Upper lobe of left lung (tissue), 4 donors: Measurements from ENCODE around the gene CTRL.

ENCODE experiments used
- POLR2A ChIP-seq, 4 donors: fragments of 450-650 bp; IDR thresholded peaks; one replicate each; pipeline ENCODE4 v1.5.1; 2016 to 2017; ENCODE audit warnings: antibody characterized with exemption in 4 of 4, mild to moderate bottlenecking in 2 of 4
- POLR2AphosphoS5 ChIP-seq, 2 donors: sonication (generic); formaldehyde crosslinking; IDR thresholded peaks; one replicate each; pipeline ENCODE4 v1.5.1; 2017; ENCODE audit warnings: antibody characterized with exemption in 2 of 2
- TF ChIP-seq, protein P1 (sequence below), 6 experiments: fragments of 450-650 bp in 4 of 6; fragments of 200-600 bp in 2 of 6; sonication (generic) in 2 of 6; IDR thresholded peaks; one replicate each; pipeline ENCODE4 v1.5.1; 2016 to 2019; ENCODE audit warnings: antibody characterized with exemption in 6 of 6

DNA sequence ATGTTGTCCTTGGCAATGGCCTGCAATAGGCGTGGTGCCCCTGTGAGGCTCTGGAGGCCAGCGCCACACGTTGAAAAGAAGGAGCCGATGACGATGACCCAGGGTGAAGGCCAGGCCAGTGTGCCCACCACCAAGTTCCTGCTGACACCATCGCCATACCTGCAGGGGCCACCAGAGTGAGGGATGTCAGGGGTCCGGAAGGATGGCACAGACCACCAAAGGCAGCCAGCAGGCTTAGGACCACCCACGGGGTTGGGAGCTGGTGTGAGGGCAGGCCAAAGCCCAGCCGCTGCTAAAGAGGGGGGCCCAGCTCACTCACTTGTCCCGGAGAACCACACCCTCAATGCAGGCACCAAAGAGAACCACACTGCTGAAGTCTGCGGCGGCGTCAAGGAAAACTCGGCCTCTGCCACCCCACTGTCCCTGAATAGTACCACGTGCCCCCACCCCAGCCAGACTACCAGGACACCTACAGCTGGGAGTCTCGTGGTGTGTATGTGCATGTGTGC is 18.7 kb upstream of the CTRL start:
- TF ChIP-seq, protein P1, sequence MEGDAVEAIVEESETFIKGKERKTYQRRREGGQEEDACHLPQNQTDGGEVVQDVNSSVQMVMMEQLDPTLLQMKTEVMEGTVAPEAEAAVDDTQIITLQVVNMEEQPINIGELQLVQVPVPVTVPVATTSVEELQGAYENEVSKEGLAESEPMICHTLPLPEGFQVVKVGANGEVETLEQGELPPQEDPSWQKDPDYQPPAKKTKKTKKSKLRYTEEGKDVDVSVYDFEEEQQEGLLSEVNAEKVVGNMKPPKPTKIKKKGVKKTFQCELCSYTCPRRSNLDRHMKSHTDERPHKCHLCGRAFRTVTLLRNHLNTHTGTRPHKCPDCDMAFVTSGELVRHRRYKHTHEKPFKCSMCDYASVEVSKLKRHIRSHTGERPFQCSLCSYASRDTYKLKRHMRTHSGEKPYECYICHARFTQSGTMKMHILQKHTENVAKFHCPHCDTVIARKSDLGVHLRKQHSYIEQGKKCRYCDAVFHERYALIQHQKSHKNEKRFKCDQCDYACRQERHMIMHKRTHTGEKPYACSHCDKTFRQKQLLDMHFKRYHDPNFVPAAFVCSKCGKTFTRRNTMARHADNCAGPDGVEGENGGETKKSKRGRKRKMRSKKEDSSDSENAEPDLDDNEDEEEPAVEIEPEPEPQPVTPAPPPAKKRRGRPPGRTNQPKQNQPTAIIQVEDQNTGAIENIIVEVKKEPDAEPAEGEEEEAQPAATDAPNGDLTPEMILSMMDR (IDR thresholded peaks at IDR 0.05): no peak
- TF ChIP-seq POLR2A (IDR thresholded peaks at IDR 0.05) (no peak), POLR2AphosphoS5 (IDR thresholded peaks at IDR 0.05) (no peak)
